CD4-positive, CD25-positive, alpha-beta regulatory T cell (primary cell): ENCODE results near the gene EYA2. TPM values are rescaled to one million over a fixed set of nuclear protein-coding genes. Genes with fewer than 3 reads are reported as not detected.

Experiments used
- ATAC-seq, 2 donors: fragments of 150-1000 bp; cut with Tn5 transposase; one replicate each; pipeline ENCODE4 v1.10.0; 2021; ENCODE audit warnings: low read depth in 2 of 2, moderate number of reproducible peaks in 2 of 2, moderate library complexity in 1 of 2
- DNase-seq, 3 donors: peaks; one replicate each; pipeline versions ENCODE4 v3.0.0 to v3.0.0-alpha.2; 2012 to 2022; ENCODE audit warnings: mixed read lengths in 1 of 3
- H3K27ac ChIP-seq: one replicate; pipeline ENCODE4 v1.7.0; 2013; ENCODE audit warnings: mild to moderate bottlenecking, low read length; ENCODE audit not compliant: insufficient read depth, poor library complexity, severe bottlenecking
- H3K27me3 ChIP-seq: one replicate; pipeline ENCODE4 v1.7.0; 2013; ENCODE audit warnings: low read length; ENCODE audit not compliant: control insufficient read depth, insufficient read depth
- H3K36me3 ChIP-seq: one replicate; pipeline ENCODE4 v1.7.0; 2013; ENCODE audit warnings: mild to moderate bottlenecking, low read length, moderate library complexity; ENCODE audit not compliant: control insufficient read depth, insufficient read depth
- H3K4me1 ChIP-seq: 2 replicates; pipeline ENCODE4 v1.7.0; 2013; ENCODE audit warnings: mild to moderate bottlenecking, low read length; ENCODE audit not compliant: insufficient read depth, control insufficient read depth, poor library complexity, severe bottlenecking
- H3K4me3 ChIP-seq: one replicate; pipeline ENCODE4 v1.7.0; 2013; ENCODE audit warnings: low read depth, mild to moderate bottlenecking, low read length, moderate library complexity
- H3K9me3 ChIP-seq, 2 experiments: 1 replicate in 1 of 2; 2 replicates in 1 of 2; pipeline ENCODE4 v1.7.0; 2013; ENCODE audit warnings: low read length in 2 of 2, mild to moderate bottlenecking in 1 of 2, moderate library complexity in 1 of 2; ENCODE audit not compliant: control insufficient read depth in 2 of 2
- H3K27ac Mint-ChIP-seq, 3 donors: one replicate each; pipeline ENCODE4 v1.8.0; 2020 to 2022; ENCODE audit warnings: mild to moderate bottlenecking in 3 of 3, mixed read lengths in 3 of 3, moderate library complexity in 2 of 3
- H3K27me3 Mint-ChIP-seq: one replicate; pipeline ENCODE4 v1.8.0; 2022; ENCODE audit warnings: mild to moderate bottlenecking, mixed read lengths
- H3K36me3 Mint-ChIP-seq: one replicate; pipeline ENCODE4 v1.8.0; 2020; ENCODE audit warnings: mixed read lengths
- H3K4me1 Mint-ChIP-seq, 4 donors: one replicate each; pipeline ENCODE4 v1.8.0; 2020 to 2022; ENCODE audit warnings: mixed read lengths in 4 of 4, mild to moderate bottlenecking in 1 of 4
- H3K4me3 Mint-ChIP-seq, 4 donors: one replicate each; pipeline ENCODE4 v1.8.0; 2020 to 2022; ENCODE audit warnings: mild to moderate bottlenecking in 4 of 4, mixed read lengths in 4 of 4, moderate library complexity in 3 of 4
- H3K9me3 Mint-ChIP-seq, 7 donors: one replicate each; pipeline ENCODE4 v1.8.0; 2020 to 2022; ENCODE audit warnings: mixed read lengths in 7 of 7, mild to moderate bottlenecking in 3 of 7, moderate library complexity in 2 of 7
- polyA plus RNA-seq, 4 donors: library from polyadenylated mRNA; unstranded; fragments of 300-500 nt; fragmentation: Illumina TruSeq; gene quantifications; one replicate each; pipeline ENCODE4 v1.2.3, GENCODE V29; 2021
- total RNA-seq: library from RNA; stranded (reverse); gene quantifications from one replicate; pipeline ENCODE4 v1.2.3, GENCODE V29; 2022

The EYA2 gene
- total and polyA plus RNA-seq, 5 donors from 2014 or later, result not detected

GRCh38 chr20:47141941-47142773, 247.5 kb downstream of the EYA2 start:
- Histone ChIP-seq H3K27ac (no peak overlapping the region), H3K4me1 (no peaks in the 10 kb centered on the region), H3K36me3 (no peaks in the 10 kb centered on the region), H3K4me3 (no peak overlapping the region), H3K9me3 (no peaks in the 10 kb centered on the region), H3K27me3 (peaks cover 1% of the 10 kb centered on the region)
- DNase-seq (no peak), ATAC-seq (no peak)
- Mint-ChIP-seq H3K27ac (no peak overlapping the region), H3K27me3 (peaks cover 32% of the 10 kb centered on the region), H3K4me3 (no peak overlapping the region), H3K4me1 (no peaks in the 10 kb centered on the region), H3K36me3 (no peaks in the 10 kb centered on the region), H3K9me3 (peaks cover 0 to 5% (median 3%) of the 10 kb centered on the region in 7 donors)

- Histone ChIP-seq H3K36me3 (no peaks in the 10 kb centered on the region), H3K9me3 (no peaks in the 10 kb centered on the region), H3K4me3 (no peak overlapping the region), H3K27me3 (peaks cover 1% of the 10 kb centered on the region), H3K27ac (no peak overlapping the region), H3K4me1 (no peaks in the 10 kb centered on the region)
- no peak overlapping the region for H3K4me3 Mint-ChIP-seq
- DNase-seq, result no peak
- H3K27ac Mint-ChIP-seq, result no peak overlapping the region
- peaks cover 26% of the 10 kb centered on the region for H3K27me3 Mint-ChIP-seq
- ATAC-seq, result no peak
- no peaks in the 10 kb centered on the region for H3K4me1 Mint-ChIP-seq
- peaks cover 0 to 5% (median 3%) of the 10 kb centered on the region in 7 donors for H3K9me3 Mint-ChIP-seq
- H3K36me3 Mint-ChIP-seq, result no peaks in the 10 kb centered on the region
These were observed 248.1 kb downstream of the EYA2 start for GRCh38 chr20:47142774-47143170.

- H3K4me1 ChIP-seq, result no peaks in the 10 kb centered on the region
- peaks cover 23% of the 10 kb centered on the region for H3K27me3 Mint-ChIP-seq
These were observed 249.0 kb downstream of the EYA2 start for GRCh38 chr20:47143657-47144056.

GRCh38 chr20:47144463-47144862, 249.8 kb downstream of the EYA2 start:
- Mint-ChIP-seq H3K36me3 (no peaks in the 10 kb centered on the region), H3K9me3 (peaks cover 0 to 5% (median 3%) of the 10 kb centered on the region in 7 donors), H3K4me1 (no peaks in the 10 kb centered on the region), H3K27ac (no peak overlapping the region), H3K27me3 (peaks cover 24% of the 10 kb centered on the region), H3K4me3 (no peak overlapping the region)
- peaks cover 1% of the 10 kb centered on the region for H3K27me3 ChIP-seq
- no peaks in the 10 kb centered on the region for H3K4me1 ChIP-seq
- H3K27ac ChIP-seq, result no peak overlapping the region
- H3K36me3 ChIP-seq, result no peaks in the 10 kb centered on the region
- no peaks in the 10 kb centered on the region for H3K9me3 ChIP-seq
- H3K4me3 ChIP-seq, result no peak overlapping the region
- DNase-seq, result no peak
- ATAC-seq, result no peak

More at GRCh38 chr20:47143657-47144056, 249.0 kb downstream of the EYA2 start:
- Mint-ChIP-seq H3K9me3 (peaks cover 0 to 5% (median 3%) of the 10 kb centered on the region in 7 donors), H3K4me1 (no peaks in the 10 kb centered on the region), H3K36me3 (no peaks in the 10 kb centered on the region), H3K4me3 (no peak overlapping the region), H3K27ac (no peak overlapping the region)
- Histone ChIP-seq H3K36me3 (no peaks in the 10 kb centered on the region), H3K27me3 (peaks cover 1% of the 10 kb centered on the region), H3K4me3 (no peak overlapping the region), H3K27ac (no peak overlapping the region), H3K9me3 (no peaks in the 10 kb centered on the region)
- DNase-seq (no peak), ATAC-seq (no peak)

- H3K4me1 ChIP-seq, result no peaks in the 10 kb centered on the region
- ATAC-seq (no peak), DNase-seq (no peak)
- H3K36me3 ChIP-seq, result no peaks in the 10 kb centered on the region
- no peak overlapping the region for H3K27ac ChIP-seq
- Mint-ChIP-seq H3K4me1 (no peaks in the 10 kb centered on the region), H3K27me3 (peaks cover 32% of the 10 kb centered on the region), H3K27ac (no peak overlapping the region), H3K9me3 (peaks cover 0 to 3% (median 0%) of the 10 kb centered on the region in 7 donors), H3K4me3 (no peak overlapping the region), H3K36me3 (no peaks in the 10 kb centered on the region)
- no peak overlapping the region for H3K4me3 ChIP-seq
- H3K27me3 ChIP-seq, result peaks cover 1% of the 10 kb centered on the region
- H3K9me3 ChIP-seq, result no peaks in the 10 kb centered on the region
These were observed 252.0 kb downstream of the EYA2 start for GRCh38 chr20:47146686-47147085.

- H3K27ac ChIP-seq, result no peak overlapping the region
- no peaks in the 10 kb centered on the region for H3K36me3 ChIP-seq
- no peak overlapping the region for H3K27ac Mint-ChIP-seq
- peaks cover 33% of the 10 kb centered on the region for H3K27me3 Mint-ChIP-seq
- H3K9me3 Mint-ChIP-seq, result peaks cover 0 to 2% (median 0%) of the 10 kb centered on the region in 7 donors
- no peaks in the 10 kb centered on the region for H3K4me1 ChIP-seq
- H3K36me3 Mint-ChIP-seq, result no peaks in the 10 kb centered on the region
- DNase-seq (no peak), ATAC-seq (no peak)
- H3K4me3 ChIP-seq, result no peak overlapping the region
- H3K9me3 ChIP-seq, result no peaks in the 10 kb centered on the region
- H3K27me3 ChIP-seq, result peaks cover 1% of the 10 kb centered on the region
- H3K4me3 Mint-ChIP-seq, result no peak overlapping the region
- H3K4me1 Mint-ChIP-seq, result no peaks in the 10 kb centered on the region
These were observed 253.4 kb downstream of the EYA2 start for GRCh38 chr20:47148059-47148458.

- H3K36me3 ChIP-seq, result no peaks in the 10 kb centered on the region
- H3K27me3 Mint-ChIP-seq, result peaks cover 31% of the 10 kb centered on the region
- peaks cover 0 to 1% (median 0%) of the 10 kb centered on the region in 7 donors for H3K9me3 Mint-ChIP-seq
- no peaks in the 10 kb centered on the region for H3K4me1 Mint-ChIP-seq
- no peak for ATAC-seq
- no peak overlapping the region for H3K27ac ChIP-seq
- peaks cover 0 to 3% of the 10 kb centered on the region in 2 experiments for H3K9me3 ChIP-seq
- no peak overlapping the region for H3K4me3 Mint-ChIP-seq
- DNase-seq, result no peak
- H3K27me3 ChIP-seq, result no peaks in the 10 kb centered on the region
- no peaks in the 10 kb centered on the region for H3K4me1 ChIP-seq
- no peak overlapping the region for H3K27ac Mint-ChIP-seq
- H3K4me3 ChIP-seq, result no peak overlapping the region
- H3K36me3 Mint-ChIP-seq, result no peaks in the 10 kb centered on the region
These were observed 255.3 kb downstream of the EYA2 start for GRCh38 chr20:47149939-47150338.
